Measurements from ENCODE around the gene UACA.
"Not testable (repeated sequence)": the region's sequence is repeated elsewhere in the genome, so short reads cannot be mapped to it uniquely, and the experiment has no call there.

Gene UACA

DNA sequence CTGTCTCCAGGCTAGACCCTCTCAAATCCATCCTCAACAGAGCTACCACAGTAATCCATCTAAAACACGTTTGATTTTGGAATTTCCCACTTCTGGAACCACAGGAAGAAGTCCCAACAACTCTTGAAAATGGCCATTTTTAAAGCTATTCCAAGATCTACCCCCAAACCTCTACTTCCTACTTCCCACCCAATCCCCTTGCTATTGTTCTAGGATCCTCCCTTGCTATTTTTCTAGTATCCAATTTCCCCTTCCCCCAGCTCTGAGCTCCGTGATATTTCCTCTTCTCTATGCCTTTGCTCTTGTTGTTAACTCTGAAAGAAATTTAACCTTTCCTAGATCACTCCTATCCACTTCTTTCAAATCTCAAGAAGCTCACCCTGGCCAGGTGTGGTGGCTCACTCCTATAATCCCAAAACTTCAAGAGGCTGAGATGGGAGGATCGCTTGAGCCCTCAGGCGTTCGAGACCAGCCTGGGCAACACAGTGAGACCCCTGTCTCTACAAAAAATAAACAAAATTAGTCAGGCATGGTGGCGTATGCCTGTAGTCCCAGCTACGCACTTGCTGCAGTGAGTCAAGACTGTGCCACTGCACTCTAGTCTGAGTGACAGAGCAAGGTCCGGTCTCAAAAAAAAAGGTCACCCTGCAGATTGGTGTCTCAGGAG is 13.0 kb downstream of the UACA start:
- DNase-seq: no peak

DNA sequence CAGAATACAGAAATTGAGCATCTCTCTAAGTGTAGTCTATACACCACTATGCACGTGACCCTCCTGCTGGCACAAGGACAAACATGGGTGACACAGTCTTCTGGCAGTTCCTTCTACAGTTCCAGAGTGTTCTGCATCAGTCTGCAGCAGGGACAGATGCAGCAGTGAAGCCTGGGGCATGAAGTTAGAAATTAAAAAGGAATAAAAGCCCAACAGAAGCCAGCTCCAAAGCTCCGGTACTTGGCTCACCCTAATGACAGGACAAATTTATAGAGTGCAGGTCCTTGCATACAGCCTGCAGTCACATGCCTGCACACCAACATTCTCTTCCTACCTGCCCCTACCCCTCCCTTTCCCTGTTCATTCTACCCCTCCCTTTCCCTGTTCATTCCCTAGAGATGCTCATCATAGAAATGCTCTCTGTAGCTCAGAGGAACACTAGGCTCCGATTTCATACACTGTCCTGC is 15.0 kb downstream of the UACA start:
- no peak for DNase-seq

DNA sequence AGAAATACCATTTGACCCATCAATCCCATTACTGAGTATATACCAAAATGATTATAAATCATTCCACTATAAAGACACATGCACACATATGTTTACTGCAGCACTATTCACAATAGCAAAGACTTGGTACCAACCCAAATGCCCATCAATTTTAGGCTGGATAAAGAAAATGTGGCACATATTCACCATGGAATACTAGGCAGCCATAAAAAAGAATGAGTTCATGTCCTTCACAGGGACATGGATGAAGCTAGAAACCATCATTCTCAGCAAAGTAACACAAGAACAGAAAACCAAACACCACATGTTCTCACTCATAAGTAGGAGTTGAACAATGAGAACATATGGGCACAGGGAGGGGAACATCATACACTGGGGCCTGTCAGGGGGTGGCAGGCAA is 16.8 kb downstream of the UACA start:
- DNase-seq: not testable (repeated sequence)

DNA sequence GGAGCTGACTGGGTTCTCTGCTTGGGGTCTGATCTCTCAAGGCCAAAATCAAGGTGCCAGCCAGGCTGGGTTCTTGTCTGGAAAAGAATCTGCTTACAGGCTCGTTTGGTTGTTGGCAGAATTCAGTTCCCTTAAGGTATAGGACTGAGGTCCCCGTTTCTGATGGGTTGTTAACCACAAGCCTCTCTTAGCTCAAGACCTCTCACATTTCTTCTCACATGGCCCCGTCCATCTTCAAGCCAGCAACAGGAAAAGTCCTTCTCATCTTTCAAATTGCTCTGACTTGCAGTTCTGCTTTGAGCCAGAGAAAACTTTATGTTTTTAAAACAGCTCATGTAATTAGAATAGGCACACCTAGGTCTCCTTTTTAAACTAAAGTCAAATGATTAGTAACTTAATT is 20.4 kb downstream of the UACA start:
- DNase-seq: no peak

DNA sequence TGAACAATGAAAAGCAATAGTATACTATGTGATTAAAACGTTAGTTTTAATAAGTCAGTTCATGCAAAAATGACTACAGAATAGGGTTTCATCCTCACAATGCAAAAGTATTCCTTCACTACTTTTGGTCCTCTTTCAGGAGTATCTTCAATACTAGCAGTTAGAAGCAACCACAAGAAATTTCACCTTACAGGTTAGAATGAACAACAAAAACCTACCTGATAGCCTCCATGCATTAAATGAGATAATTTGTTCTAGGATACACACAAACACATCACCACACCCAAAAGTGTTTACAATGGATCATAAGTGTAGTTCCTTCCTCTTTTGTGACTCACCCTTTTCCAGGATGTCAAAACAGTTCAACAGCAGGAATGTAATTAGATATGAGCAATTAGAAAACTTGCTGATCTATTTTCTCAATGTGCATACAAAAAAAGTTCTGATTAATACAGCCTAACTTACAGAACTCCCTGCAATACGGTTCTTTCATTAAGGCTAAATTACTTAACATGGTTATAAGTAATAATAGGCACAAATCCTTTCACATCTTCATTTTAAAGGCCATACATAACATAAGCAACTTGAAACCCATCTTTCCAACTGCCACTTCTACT is 21.6 kb downstream of the UACA start:
- DNase-seq: no peak

DNA sequence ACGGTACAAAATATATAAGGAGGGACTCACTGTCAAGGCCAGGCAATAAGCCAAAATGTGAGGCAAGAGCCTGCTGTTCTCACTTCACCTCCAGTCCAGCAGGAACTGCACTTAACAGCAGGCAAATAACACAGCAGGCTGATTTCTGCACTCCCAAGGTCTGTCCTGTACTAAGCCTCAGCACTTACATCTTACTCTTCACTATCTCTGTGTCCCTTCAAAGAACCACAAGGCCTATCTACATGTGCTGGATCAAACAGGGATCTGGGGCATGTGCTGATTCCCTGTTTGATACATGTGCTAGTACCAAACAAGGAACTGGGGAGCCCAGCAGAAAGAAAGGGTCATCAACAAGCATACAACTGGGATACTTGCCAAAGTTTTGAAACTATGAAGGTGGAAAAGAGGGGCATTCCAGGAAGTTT is 22.2 kb downstream of the UACA start:
- DNase-seq: no peak

DNA sequence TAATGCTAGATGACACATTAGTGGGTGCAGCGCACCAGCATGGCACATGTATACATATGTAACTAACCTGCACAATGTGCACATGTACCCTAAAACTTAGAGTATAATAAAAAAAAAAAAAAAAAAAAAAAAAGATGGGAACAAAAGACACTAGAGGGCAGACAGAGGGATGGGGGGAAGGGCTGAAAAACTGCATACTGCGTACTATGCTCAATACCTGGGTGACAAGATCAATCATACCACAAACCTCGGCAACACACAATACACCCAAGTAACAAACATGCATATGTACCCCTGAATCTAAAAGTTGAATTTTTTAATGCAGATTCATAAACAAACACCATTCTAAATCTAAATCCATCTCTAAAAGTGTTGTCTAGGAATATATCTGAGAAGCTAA is 28.3 kb downstream of the UACA start:
- DNase-seq: not testable (repeated sequence)

DNA sequence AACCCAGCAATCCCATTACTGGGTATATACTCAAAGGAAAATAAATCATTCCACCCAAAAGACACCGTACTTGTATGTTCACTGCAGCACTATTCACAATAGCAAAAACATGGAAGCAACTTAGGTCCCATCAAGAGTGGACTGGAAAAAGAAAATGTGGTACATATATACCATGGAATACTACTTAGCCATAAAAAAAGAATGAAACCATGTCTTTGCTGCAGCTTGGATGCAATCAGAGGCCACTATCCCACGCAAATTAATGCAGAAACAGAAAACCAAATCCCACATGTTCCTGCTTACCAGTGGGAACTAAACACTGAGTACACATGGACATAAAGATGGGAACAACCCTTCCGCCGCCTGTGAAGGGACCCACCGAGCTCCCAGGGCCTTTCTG is 34.2 kb downstream of the UACA start:
- DNase-seq: no peak

DNA sequence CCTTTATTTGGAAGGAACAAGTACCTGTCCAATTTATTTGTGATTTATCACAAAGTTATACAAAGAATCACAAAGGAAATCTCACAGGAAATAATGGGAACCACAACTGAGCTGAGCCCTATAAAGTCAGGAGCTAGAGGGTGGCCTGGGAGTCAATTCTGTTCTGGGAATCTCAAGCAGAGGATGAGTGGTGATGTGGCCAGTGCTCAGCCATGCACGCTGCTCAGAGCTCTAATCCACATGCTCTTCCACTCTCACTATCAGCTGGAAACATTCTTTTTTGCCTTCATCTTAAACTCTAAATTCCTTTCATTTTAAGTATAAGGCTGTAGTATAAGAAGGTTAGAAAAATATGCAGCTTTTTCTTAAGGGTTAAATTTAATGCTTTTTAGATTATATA is 36.6 kb downstream of the UACA start:
- DNase-seq: no peak

DNA sequence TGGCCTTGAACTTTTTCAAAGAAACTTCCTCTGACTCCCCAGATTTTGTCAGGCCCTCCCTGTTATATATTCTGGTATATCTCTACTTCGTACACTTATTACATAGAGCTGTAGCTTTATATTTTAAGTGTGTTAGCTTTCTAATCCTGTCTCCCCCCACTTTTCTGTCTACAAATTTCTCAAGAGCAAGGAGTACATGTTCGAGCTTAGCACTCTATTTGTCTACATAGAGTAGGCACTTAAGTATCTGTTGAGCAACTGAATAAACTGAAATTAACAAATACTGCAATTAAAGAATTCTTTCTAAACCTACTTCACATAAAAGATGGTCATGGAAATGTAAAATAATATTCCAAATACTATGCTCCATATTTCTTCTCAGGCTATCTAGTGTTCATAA is 39.4 kb downstream of the UACA start:
- DNase-seq: no peak

DNA sequence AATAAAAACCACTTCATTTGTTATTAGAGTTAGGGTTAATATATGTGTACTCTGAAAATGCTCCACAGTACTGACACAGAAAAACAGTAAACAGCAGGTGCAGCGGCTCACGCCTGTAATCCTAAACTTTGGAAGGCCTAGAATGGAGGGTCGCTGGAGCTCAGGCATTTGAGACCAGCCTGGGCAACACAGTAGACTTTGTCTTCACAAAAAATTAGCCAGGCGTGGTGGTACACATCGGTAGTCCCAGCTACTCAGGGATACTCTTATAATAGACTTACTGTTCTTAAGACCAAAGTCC is 40.3 kb downstream of the UACA start:
- DNase-seq: no peak

DNA sequence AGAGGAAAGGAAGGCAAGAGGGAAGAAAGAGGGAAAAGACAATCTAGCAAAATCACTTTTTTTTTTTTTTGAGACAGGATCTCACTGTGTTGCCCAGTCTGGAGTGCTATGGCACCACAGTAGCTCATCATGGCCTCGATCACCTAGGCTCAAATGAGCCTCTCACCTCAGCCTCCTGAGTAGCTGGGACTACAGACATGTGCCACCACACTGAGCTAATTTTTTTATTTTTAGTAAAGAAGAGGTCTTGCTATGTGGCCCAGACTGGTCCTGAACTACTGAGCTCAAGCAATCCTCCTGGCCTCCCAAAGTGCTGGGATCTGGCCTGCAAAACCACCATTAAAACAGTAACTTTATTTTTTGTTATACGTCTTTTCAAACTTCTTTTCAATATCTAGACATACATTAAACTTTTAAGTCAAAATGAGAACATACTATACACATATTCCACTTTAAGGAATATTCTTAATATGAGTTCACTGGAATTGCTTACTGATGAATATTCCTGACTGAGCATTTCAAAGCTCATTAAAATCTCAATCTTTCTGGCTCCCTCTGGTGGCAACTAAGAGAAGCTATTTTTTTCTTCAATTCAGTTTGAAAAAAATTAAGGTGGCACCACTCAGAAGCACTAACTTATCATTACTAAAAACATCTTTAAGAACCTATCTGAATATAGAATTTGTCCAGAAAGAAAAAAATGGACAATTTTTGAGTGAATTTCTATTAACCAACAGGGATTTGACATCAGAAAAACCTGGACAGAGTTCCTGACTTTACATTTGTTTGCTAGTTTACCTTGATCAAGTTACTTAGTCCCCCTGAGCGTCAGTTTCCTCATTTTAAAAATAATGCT is 40.9 kb downstream of the UACA start:
- peak in 1 of 5 experiments; percentile 33 for DNase-seq

DNA sequence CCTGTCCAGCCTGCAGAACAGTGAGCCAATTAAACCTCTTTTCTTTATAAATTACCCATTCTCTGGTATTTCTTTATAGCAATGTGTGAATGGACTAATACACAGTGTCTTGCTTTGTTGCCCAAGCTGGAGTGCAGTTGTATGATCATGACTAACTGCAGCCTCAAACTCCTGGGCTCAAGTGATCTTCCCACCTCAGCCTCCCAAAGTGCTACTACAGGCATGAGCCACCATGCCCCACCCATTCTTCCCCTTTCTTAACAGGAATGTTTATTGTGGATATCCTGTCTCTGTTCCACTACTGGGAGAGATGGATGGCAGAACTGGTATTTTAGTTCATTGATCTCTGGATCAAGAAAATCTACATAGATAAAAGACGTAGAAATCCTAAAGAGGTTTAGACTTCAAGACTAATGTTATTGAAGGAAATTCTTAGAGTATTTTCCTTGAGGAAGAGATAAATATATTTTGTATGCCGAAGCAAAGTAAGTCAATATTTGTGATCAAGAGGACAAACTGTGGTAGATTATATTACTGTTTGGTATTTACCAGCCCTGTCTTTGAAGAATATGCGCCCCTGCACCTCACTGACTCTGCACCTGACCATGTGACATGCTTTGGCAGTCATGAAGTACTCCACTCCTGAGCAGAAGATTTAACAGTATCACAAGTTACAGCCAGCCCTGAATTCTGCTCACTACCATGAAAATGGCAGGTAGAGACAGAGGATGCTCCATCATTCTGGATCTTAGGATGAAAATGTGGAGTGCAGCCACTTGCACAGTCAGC is 42.9 kb downstream of the UACA start:
- no peak for DNase-seq

DNA sequence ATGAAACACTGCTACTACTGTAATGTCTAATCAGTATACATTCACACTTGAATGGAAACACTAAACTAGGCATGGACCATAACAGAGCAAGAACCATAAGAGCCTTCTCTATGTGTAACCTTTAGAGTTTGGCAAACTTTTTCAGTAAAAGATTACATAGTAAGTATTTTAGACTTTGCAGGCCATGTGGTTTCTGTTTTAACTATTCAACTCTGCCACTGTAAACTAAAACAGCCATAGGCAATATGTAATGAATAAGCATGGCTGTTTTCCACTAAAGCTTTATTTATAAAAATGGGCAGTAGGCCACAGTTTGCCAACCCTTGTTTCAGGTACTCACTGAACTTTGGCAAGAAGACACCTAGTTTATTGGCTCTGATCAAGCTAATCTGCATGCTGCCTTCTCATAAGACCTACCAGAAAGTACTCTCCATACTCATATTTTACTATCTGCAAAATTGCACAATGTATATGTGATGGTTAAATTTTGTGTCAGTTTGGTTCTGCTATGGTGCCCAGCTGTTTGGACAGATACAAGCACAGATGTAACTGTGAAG is 46.0 kb downstream of the UACA start:
- DNase-seq: no peak

DNA sequence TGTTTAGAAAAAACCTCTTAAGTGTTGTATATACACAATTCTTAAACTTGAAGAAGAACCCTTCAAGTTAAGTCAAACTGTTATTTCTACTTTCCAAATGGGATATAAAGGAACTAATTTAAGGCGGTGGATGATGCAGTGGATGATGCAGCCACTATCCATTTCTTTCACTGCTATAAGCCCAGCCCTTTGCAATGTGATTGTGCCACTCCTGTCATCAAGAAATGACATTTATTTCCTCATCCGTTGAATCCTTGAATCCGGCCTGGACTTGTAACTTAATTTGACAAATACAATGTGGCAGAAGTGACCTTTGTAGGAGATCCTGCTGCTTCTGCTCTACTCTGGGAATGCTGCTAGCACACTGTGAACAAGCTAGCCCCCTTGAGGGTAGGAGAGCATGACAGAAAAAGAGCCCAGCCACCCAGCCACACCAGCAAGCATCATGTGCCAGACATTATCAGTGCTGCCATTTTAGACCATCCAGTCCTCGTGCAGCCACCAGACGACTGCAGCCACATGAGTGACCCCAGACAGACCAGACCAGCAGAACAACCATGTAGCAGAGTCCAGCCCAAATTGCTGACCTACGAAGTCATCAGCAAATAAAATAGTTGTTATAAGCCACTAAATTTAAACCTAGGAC is 47.4 kb downstream of the UACA start:
- no peak for DNase-seq

DNA sequence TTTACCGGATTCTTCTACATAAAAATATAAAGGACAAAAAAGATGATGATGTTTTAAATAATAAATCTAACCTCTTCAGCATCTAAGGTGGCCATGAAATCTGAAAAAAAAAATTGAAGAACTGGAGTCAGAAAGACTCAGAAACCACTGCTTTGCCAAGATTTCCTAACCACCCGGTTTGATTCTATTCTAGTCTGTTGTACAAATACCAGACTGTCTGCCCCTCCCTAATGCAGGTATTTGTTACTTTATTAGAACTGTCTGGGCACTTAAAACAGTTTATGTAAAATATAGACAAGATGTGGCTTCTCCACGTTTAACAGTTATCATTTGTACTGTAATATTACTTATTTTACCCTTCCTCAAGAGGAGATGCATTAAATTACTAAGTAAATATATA is 48.8 kb downstream of the UACA start:
- no peak for DNase-seq

DNA sequence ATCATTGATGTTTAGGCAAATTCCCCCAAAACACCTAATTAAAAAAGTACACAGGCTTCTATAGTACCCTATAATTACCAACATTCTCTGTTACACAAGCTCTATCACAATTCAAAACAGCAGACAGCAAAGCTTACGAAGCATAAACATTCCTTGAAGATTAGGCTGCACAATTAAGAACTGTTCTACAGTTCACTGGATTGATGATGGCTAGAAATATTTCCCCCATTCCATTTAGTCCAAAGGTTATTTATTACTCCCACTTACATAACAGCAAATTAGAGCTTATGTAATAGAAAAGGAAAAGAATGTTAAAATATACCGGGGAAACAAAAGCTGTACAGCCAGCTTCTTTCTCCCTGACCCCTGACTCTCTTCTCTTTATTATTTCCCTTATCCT is 49.3 kb downstream of the UACA start:
- no peak for DNase-seq

DNA sequence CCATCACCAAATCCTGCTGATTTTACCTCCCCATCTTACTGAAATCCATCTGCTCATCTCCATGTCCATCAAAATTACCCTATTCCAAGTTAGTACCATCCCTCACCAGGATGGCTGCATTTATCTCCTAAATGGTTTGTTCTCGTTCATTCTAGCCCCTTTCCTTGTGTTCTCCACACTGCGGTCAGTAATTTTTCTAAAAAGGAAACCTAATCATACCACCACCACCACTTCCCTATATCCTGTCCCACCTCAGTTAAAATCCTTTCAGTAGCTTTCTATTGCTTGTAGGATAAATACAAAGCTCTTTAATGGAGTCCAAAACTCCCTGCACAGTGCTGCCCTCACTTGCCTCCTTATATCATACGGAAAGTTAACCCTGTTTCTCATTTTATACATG is 51.1 kb downstream of the UACA start:
- no peak for DNase-seq

DNA sequence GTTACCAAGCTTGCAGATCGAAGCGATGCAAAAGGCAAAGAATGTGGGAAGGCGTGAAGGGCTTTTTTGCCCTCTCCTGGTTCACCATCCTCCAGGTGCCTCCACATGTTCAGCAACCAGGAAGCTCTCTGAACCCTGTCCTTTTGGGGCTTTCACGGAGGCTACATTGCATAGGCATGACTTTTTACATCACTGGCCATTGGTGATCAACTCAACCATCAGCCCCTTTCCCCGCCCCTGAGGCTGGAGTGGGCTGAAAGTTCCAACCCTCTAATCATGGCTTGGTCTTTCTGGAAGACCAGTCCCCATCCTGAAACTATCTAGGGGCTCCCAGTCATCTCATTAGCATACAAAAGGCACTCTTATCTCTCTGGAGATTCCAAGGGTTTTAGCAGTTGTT is 52.6 kb downstream of the UACA start:
- DNase-seq: no peak

DNA sequence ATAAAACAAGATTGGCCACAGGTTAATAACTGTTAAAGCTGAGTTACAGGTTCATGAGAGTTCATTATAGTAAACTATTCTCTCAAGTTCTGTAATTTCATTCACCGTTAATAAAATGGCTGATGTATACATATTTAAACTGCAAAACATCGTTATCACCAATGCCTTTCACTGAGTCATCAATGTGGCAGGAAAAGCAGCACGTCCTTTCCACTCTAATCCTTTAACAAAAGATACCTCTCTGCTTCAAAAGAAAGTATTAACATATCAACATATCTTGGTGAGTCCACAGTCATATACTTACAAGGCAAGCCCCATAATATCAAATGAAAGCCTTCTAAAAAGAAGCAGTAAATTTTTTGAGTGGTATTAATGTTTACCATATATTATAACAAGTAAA is 54.5 kb downstream of the UACA start:
- no peak for DNase-seq

DNA sequence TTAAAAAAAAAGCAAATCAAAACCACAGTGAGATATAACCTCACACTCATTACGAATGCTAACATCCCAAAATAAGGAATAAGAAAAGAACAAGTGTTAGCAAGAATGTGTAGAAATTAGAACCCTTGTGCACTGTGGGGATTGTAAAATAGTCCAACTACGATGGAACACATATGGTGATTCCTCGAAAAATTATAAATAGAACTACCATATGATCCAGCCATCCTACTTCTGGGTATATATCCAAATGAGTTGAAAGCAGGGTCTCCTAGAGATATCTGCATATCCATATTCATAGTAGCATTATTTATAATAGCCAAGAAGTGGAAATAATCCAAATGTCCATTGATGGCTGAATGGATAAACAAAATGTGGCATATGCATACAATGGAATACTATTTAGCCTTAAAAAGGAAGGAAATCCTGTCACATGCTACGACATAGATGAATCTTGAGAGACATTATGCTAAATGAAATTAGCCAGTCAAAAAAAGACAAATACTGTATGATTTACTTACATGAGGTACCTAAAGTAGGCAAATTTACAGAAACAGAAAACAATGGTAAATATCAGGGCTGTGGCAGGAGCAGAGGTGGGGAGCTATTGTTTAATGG is 55.6 kb downstream of the UACA start:
- no peak for DNase-seq

DNA sequence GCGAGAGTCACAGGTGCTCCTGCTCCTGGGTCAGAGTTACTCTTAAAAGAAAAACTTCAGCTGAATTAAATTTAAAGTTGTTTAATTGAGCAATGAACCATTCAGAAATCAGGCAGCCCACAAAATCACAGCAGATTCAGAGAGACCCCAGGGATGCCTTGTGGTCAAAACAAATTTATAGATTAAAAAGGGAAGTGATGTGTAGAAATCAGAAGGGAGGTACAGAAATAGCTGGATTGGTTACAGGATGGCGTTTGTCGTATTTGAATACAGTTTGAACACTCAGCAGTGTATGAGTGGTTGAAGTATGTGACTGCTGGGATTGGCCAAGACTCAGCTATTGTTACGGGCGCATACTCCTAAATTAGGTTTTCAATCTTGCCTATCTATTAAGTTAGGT is 58.6 kb downstream of the UACA start:
- no peak for DNase-seq

Data from T-helper 2 cell (primary cell).